Brain pericyte (primary cell): ENCODE measurements around the gene OCA2.
"Not testable (repeated sequence)": the region's sequence is repeated elsewhere in the genome, so short reads cannot be mapped to it uniquely, and the experiment has no call there.

Source experiments
- DNase-seq: peaks from one replicate; pipeline ENCODE4 v3.0.0-alpha.2; 2012; ENCODE audit warnings: low read depth, low spot score

The OCA2 gene

GRCh38 chr15:27871078-27871901, 227.8 kb downstream of the OCA2 start:
- DNase-seq: no peak

GRCh38 chr15:27870320-27870719, 228.8 kb downstream of the OCA2 start:
- DNase-seq: no peak

- DNase-seq: no peak
Observed at GRCh38 chr15:27869697-27870281, 229.3 kb downstream of the OCA2 start.

GRCh38 chr15:27868828-27869404, 230.2 kb downstream of the OCA2 start:
- DNase-seq: no peak

GRCh38 chr15:27867861-27868260, 231.3 kb downstream of the OCA2 start:
- DNase-seq: no peak

- no peak for DNase-seq
Observed at GRCh38 chr15:27866505-27867165, 232.5 kb downstream of the OCA2 start.

- DNase-seq: no peak
Observed at GRCh38 chr15:27865926-27866325, 233.2 kb downstream of the OCA2 start.

GRCh38 chr15:27865323-27865922, 233.7 kb downstream of the OCA2 start:
- DNase-seq: no peak

GRCh38 chr15:27864719-27865118, 234.4 kb downstream of the OCA2 start:
- DNase-seq: no peak

- no peak for DNase-seq
Observed at GRCh38 chr15:27864086-27864485, 235.0 kb downstream of the OCA2 start.

GRCh38 chr15:27863000-27863399, 236.1 kb downstream of the OCA2 start:
- no peak for DNase-seq

- no peak for DNase-seq
Observed at GRCh38 chr15:27861171-27861570, 237.9 kb downstream of the OCA2 start.

- DNase-seq: no peak
Observed at GRCh38 chr15:27855137-27855536, 244.0 kb downstream of the OCA2 start.

- no peak for DNase-seq
Observed at GRCh38 chr15:27854601-27855000, 244.5 kb downstream of the OCA2 start.

GRCh38 chr15:27853624-27854455, 245.3 kb downstream of the OCA2 start:
- DNase-seq: no peak

GRCh38 chr15:27851858-27852210, 247.3 kb downstream of the OCA2 start:
- DNase-seq: no peak

GRCh38 chr15:27850981-27851857, 247.9 kb downstream of the OCA2 start:
- no peak for DNase-seq

GRCh38 chr15:27850050-27850449, 249.1 kb downstream of the OCA2 start:
- no peak for DNase-seq

- DNase-seq: not testable (repeated sequence)
Observed at GRCh38 chr15:27848936-27849335, 250.2 kb downstream of the OCA2 start.
